Gastroesophageal sphincter (tissue), 2 donors: Measurements from ENCODE around the gene PHLDA2.

Source experiments
- POLR2A ChIP-seq, 2 donors: fragments of 450-650 bp; IDR thresholded peaks; one replicate each; pipeline ENCODE4 v1.6.1; 2017; ENCODE audit warnings: antibody characterized with exemption in 2 of 2, mild to moderate bottlenecking in 2 of 2, moderate library complexity in 1 of 2
- POLR2AphosphoS5 ChIP-seq: sonication (generic); formaldehyde crosslinking; IDR thresholded peaks from one replicate; pipeline ENCODE4 v1.6.1; 2017; ENCODE audit warnings: antibody characterized with exemption

GRCh38 chr11:2923446-2924375, 5.5 kb downstream of the PHLDA2 start:
- no peak for TF ChIP-seq POLR2A (IDR thresholded peaks at IDR 0.05)
- no peak for TF ChIP-seq POLR2AphosphoS5
